Stimulated activated CD4-positive, alpha-beta T cell treated with anti-CD3 and anti-CD28 coated beads, Interleukin-15, amount 100 ng/mL, for 48 hours (primary cell): ENCODE measurements around the gene PLA2G2C.
A peak's percentile ranks its signal among the peaks of the same experiment; 100 is the strongest.

Source experiments
- DNase-seq, 2 donors: peaks; one replicate each; pipeline ENCODE4 v3.0.0-alpha.2; 2020; ENCODE audit warnings: low read depth in 2 of 2

PLA2G2C gene

DNA sequence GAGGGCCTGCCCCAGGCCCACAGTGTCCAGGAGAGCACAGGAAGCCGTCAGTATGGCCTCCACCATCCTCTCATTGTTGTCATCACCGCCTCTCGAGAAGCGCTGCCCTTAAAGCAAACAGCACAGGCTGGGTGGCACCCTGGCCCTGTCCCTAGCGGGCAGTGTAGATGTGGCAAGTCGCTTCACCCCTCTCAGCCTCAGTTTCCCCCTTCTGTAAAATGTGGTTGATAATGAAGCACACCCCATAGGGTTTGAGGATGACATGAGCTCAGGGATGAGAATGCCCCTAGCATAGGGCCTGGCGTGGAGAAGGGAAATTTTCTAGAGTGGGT, 33.8 kb downstream of the PLA2G2C start:
- no peak for DNase-seq

DNA sequence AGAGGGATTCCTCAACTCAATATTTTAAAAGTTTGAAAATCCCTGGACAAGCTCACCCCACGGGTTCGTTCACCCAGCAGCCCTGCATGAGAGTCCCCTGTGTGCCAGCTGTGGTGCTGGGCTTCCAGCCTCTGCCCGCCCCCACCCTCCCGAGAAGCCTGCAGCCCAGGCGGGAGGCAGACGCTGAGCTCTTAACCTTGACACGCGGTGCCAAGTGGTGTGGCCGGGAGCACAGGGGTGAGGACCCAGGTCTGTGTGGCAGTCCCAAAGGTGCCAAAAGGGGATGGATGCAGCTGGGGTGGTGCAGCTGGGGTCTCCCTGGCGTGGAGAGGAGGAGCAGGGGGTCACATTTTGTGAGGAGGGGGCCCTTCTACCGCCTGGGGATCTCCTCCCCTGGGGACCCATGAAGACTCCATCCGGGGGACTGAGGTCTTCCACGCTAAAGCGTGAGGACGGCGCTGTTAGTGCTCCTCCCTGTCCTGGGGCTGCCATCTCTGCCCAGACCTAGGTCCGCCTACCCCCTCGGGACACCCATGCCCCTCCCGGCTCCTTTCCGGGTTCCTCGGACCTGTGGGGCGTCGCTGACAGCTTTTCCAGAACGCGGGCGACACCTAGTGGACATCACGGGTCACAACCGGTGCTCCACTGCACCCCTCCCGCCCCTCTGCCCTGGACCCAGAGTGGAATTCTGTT, 34.3 kb downstream of the PLA2G2C start:
- peak; percentile 61 to 70 for DNase-seq

DNA sequence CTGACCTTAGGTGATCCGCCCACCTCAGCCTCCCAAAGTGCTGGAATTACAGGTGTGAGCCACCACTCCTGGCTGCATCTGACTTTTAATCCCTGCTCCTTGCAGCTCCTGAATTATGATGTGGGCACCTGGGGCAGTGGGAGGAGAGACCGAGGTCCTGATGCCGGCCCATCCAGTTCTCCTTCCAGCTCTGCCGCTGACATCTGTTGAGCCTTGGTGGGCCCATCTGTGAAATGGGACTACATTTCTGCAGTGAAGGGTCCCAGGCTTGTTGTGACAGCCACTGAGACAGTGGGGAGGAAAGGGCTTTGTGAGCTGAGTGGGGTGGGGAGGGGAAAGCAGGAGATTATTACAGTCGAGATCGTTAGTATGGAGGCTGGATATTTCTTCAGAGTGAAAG, 35.3 kb downstream of the PLA2G2C start:
- no peak for DNase-seq

DNA sequence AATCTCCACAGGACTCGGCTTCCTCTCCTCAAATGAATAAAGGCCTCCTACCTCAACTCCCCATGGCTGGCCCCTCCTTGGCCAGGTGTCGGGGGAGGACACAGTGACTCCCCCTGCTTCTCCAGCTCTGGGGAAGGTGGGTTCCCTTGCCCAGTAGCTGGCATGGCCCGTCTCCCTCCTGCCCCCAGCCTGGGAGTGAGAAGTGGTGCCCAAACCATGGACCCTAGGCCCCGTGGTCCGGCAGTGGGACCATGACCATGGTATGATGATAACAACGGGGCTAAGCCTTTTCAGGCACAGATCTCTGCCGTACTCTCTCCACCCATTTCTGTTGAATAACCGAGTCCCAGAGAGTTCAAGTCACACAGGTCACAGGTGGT, 36.0 kb downstream of the PLA2G2C start:
- no peak for DNase-seq

DNA sequence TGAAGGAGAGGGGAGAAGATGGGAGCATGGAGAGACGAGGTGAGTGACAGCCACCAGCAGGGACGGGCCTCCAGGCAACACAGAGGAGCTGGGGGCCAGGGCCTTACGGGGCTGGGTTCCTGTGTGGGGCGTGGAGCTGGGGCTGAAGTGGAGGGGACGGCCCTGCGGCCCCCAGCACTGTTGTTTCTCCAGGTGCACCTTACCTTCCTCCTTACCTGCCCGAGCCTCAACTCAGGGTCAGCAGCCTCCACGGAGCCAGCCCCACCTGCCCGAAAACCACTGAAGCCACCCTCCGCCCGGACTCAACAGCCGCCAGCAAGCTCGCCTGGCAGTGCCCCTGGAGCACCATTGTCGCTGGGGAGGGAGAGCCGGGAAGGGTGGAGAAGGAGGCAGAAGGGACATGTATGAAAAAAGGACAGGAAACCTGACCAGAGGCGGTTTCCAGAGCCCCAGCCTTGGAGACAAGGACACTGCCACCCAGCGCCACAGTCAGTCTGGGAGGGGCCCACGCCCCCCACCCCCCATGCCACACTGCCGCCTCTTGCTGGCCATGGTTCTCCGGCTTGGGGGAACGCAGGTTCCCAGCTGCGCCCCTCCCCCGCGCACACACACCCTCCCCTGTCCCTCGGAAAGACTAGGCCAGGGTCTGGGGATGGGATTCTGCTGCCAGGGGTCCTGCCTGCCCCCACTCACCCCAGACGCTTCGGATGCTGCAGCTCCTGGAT, 36.6 kb downstream of the PLA2G2C start:
- no peak for DNase-seq

DNA sequence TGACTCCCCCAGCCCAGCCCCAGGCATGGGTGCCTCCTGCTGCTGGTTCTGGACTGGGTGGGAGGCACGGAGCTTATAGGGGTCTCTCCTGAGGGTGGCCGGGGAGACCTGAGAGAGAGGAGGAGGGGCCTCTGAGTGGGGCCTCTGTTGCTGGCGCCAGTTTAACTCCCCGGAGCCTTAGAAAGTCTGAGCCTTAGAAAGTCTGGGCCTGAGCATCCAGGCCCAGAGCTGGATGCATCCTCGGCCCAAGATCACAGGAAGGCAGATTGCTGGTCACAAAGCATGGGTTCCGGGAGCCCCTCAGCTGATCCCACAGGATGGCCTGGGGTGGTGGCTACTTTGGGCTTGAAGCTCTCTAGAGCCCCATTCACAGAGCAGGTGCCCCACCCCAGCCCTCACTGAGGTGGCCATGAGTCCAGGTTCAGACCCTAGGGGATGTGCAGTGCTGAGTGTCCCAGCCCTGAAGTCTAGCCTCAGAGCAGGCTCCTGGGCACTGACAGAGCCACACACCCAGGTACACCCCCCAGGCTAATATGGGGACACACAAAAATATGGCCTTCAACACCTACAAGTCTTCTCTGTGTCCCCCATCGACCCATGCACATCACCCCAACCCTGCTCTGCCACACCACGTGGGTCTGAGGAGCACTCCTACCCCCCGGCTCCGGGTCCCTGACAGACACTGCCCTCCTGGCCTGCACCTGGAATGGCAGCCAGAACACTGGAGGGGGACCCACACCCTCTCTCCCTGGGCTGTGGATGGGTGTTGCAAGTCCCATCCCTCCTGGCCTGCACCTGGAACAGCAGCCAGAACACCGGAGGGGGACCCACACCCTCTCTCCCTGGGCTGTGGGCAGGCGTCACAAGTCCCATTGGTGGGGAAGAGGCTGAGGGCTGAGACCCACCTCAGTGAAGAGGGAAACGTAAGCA, 37.5 kb downstream of the PLA2G2C start:
- no peak for DNase-seq

DNA sequence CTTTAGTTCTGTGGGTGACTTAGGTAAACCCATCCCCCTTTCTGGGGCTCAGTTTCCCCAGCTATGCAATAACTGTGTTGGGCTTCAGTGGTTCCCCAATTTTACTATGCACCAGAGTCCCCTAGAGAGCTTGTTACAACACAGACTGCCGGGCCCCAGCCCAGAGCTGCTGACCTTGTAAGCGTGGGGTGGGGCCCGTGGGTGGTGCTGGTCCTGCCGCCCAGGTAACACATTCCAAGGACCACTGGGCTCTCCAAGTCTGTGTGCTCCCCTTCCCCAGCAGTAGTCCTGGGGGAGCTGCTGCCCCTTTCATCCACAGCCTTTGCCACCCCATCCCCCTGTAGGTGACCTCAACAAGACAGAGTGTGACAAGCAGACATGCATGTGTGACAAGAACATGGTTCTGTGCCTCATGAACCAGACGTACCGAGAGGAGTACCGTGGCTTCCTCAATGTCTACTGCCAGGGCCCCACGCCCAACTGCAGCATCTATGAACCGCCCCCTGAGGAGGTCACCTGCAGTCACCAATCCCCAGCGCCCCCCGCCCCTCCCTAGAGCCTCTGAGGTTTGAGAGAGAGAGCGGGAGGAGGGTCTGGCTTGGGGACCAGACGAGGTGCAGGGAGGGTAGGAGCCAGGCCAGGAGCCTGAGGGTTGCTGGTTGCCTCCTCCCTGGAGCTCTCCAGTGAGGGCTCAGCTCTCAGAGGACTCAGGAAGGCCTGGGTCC, 38.3 kb downstream of the PLA2G2C start:
- DNase-seq = no peak

DNA sequence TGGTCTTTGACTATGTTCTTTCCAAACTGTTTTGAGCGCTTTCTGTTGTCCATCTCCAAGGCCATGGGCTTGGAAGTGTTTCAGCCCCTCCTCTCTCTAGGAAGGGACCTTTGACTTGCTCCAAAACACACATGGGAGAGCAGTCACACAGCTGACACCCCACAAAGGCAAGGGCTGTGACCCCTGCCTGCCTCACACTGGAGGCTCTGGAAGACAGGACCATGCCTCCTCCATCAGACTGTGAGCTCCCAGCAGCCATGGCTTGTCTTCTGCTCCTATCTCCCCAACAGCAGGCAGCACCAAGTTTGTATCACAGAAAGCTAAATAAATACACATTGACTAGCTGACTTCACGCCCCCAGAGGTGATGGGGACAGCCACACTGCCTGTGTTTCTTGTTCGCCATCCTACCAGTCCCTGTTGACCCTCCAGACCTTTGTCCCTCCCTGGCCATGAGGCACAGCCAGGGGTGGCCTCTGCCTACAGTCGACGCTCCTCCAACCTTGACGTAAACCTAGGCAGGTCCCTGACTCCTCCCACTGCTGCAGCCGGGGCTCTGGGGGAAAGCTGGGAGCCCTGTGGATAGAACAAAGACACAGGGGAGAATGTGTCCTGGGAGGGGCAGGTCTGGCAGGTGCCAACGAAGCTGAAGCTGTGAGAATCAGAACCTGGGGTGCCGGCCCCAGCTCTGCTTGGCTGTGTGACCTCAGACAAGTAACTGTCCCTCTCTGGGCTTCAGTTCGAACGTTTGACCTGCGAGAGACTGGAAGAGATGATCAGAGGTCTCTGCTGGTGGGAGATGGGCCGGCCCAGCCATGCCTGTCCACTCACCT, 42.4 kb downstream of the PLA2G2C start:
- no peak for DNase-seq

DNA sequence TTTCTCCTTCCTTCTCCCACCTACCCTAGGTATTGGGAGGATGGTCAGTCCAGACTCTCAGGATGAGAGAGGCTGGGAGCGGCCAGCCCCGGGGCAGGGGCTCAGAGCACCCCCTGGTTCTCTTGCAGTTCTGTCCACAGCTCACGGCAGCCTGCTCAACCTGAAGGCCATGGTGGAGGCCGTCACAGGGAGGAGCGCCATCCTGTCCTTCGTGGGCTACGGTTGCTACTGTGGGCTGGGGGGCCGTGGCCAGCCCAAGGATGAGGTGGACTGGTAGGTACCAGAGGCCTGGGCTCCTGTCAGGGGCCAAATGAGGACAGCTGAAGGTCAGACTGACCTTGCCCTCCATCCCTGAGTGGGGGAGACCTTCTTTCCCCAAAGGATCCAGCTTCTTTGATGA, 43.0 kb downstream of the PLA2G2C start:
- no peak for DNase-seq

DNA sequence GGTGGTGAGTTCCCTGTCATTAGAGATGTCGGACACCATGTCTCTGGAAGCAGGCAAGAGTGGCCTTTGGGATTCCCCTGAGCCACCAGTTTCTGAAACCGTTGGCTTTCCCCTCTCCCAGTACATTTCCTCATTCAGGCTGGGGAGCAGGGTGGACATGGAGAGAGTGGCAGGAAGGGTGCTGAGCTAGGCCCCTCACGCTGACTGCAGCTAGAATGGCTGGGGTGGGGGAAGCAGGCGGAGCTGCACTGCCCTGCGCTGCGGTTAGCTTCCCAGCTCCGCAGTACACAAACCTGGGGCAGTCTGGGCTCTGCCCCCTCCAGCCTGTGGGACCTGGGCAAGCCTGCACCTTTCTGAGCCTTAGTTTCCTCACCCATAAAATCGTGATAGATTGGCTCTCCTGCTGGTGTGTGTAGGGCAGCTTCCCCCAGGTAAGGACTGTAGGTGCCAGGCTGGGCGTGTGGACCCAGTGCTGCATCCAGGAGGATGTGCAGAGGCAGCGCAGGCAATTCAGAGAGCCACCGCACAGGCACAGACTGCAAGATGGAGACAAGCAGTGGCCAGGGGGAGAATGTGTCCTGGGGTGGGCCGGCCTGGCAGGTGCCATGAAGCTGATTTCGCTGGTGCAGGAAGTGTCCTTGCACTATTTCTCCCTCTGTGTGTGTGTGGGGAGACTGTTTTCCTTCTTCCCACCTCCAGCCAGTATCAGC, 44.2 kb downstream of the PLA2G2C start:
- DNase-seq = no peak

DNA sequence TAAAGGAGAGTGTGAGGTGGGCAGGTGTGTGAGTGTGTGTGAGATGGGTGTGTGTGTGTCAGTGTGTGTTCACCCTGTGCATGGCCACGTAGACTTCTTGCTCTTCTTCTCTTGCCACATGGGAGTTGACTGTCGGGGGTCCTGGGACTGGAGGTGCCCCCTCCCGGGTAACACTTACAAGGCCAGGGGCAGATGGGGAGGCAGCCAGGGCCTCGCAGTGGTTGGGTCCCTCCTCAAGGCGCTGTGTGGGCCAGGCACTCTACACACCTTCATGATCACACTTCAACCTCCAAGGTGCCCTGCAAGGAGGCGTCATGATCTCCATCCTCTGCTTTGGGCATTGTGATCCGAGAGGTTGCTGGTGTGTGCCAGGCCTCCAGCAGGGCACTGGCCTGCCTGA, 44.9 kb downstream of the PLA2G2C start:
- DNase-seq = no peak

DNA sequence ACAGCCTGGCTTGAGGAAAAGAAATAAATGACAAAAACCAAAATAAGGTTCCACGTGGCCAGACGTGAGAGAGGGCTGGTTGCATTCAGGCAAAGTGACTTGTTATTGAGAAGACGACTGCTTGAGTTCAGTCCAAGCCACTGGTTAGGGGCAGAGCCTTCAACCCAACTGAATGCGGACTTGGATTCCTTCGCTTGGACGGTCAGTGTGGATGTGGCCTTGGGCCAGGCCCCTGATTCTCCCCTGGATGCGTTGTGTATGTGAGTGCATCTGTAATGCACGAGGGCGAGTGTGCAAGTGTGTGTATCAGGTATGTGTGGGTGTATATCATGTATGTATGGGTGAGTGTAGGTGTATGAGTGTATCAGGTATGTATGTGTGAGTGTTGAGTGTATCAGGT, 45.3 kb downstream of the PLA2G2C start:
- DNase-seq = no peak

DNA sequence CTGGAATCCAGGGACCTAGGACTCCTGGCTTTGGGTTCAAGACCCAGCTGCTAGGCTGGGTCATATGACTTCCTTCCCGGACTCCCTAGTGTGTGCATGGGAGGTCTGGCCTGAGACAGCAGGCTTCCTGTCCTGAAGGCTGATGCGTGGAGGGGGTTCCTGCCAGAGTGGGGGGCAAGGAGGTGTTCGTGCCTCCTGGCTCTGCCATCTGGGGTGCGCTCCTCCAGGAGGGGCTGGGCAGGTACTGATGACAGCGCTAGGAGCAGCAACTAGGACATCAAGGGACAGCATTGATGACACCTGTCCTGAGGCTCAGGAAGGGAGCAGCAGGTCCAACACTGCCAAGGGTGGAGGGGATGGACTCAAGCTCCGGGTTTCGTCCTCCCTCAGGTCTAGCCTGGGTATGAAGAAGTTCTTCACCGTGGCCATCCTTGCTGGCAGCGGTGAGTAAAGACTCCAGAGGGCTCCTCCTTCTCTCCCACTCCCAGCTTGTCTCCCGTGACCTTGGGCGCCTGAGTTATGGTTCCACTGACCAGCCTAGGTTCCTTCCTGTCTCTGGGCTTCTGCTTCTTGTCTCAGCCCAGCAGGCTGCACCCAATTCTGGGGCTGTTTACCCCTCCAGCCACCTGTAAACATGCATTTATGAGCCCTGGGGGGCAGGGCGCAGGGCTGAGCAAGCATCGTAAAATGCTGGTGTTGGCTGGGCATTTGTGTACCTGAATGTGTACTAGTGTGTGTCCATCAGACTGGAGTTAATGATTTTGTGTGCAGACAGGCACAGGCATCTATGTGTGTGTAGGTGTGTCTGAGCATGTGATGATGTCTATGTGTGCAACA, 46.3 kb downstream of the PLA2G2C start:
- no peak for DNase-seq

DNA sequence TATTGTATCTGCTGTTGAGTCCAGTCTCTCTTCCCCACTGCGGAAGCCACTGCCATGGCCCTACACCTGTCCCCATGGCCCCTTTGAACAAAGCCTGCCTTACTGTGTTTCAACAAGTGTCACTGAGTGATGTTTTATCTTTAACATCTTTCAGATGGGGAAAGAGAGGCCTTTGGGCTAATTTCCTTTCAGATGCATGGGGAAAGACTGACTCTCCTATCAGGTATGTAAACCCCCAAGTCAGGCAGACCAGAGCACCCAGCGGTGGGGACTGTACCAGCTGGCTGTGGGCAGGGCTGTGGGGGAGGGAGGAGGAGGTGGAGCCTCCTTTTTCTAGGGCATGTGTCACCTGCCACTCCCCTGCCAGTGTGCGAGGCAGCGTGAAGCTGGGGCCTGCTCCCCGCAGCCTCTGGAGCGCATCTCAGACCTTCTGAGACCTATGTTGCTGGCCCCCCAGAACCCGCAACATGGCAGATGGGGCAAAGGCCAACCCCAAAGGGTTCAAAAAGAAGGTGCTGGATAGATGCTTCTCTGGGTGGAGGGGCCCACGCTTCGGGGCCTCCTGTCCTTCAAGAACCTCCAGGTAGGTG, 47.3 kb downstream of the PLA2G2C start, which contains the start of gene PLA2G2F:
TSS of gene PLA2G2F (plus strand) at position 363 of the 590 bp plus-strand sequence. CDS start at position 468, 105 bp downstream.
- no peak for DNase-seq

DNA sequence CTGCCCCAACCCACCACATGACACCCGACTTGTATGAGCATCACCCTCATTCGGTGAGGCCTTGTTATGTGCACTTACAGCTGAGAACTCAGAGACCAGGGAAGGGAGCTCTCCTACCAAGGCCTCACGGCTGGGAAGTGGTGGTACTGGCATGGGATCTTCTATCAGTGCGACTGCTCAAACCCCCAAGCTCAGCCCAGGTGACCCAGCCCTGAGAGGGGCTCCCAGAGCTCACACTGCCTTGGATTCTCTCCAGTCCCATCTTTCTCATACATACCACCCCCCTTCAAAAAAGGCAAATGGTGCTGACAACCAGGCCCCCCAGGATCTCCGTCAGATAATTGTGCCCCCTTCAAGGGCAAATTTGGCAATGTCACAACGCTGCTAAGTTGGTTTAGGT, 48.0 kb downstream of the PLA2G2C start:
- no peak for DNase-seq

DNA sequence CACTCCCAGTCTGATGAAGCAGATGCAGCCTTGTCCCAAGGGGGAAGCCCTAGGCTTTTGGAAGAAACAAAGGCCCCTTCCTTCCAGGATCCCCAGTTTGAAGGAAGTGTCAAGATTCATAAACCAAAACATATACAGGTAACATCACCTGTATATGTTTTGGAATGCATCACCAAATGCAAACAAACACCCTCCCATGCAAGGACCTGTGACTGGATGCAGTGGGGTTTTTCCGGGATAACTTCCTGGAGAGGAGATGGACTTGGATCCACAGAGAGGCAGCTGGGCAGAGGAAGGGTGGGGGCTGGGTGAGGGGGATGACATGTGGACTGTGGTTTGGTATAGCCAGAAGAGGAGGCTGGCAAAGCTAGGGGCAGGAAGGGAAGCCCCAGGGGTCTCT, 48.7 kb downstream of the PLA2G2C start:
- DNase-seq = no peak

DNA sequence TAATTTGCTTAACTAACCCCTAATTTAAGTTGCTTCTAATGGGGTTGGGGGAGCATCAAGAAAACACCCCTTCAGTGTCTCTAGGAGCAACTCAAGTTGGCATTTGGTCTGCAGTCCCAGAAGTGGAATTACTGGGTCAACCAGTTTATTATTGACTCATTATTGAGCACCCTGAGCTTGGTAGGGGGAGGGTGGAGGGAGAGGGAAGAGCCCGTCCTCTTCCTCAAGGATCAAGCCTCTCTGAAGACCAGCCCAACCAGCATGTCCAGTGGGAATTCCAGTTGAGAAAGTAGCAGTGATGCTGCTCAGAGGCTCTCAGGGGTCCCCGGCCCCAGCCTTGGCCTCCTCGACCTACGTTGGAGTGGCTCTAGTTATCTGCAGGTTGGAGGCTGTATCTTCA, 49.3 kb downstream of the PLA2G2C start:
- DNase-seq = no peak

DNA sequence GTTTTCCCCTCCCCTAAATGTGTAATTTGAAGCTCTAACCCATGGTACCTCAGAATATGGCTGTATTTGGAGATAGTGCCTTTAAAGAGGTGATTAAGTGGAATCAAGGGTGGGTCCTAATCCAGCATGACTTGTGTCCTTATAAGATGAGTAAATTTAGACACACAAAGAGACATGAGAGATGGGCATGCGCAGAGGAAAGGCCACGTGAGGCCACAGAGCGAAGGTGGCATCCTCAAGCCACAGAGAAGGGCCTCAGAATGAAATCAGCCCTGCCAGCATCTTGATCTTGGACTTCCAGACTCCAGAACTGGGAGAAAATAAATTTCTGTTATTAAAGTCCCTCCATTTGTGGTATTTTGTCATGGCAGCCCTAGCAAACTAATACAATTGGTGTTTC, 50.1 kb downstream of the PLA2G2C start:
- DNase-seq = no peak

DNA sequence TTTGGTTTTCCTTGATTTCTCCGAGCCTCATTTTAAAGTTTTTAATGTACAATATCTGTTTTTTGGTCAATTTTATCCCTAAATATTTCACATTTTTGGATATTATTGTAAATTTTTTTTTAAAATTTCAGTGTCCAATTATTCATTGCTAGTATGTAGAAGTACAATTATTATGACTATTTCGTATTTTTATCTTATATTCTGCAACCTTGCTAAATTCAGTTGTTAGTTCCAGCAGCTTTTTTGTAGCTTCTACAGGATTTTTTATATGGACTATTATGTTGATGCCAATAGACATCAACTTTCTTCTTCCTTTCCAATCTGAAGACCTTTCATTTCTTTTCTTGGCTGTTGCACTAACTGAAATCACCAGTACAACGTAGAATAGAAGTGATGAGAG, 51.3 kb downstream of the PLA2G2C start:
- DNase-seq = no peak
